Tibial artery (tissue), 4 donors: Measurements from ENCODE around the gene THSD4.
A peak's percentile ranks its signal among the peaks of the same experiment; 100 is the strongest.

Experiments
- DNase-seq, 2 donors: peaks; one replicate each; pipeline ENCODE4 v3.0.0-alpha.2; 2019
- H3K27ac ChIP-seq, 2 donors: fragments of 200-600 bp; sonication (generic) in 1 of 2; 1 replicate in 1 of 2; 2 replicates in 1 of 2; pipeline ENCODE4 v1.5.1; 2018 to 2019; ENCODE audit warnings: mild to moderate bottlenecking in 1 of 2
- H3K27me3 ChIP-seq, 2 donors: fragments of 200-600 bp; sonication (generic) in 1 of 2; one replicate each; pipeline versions ENCODE4 v1.5.1 to v1.6.0; 2016 to 2019
- H3K36me3 ChIP-seq, 3 donors: fragments of 200-600 bp; sonication (generic) in 2 of 3; one replicate each; pipeline ENCODE4 v1.5.1; 2016 to 2019; ENCODE audit warnings: mild to moderate bottlenecking in 2 of 3
- H3K4me1 ChIP-seq, 4 donors: fragments of 200-600 bp; sonication (generic) in 2 of 4; 1 replicate in 3 of 4; 2 replicates in 1 of 4; pipeline ENCODE4 v1.5.1; 2016 to 2019
- H3K4me3 ChIP-seq, 2 donors: fragments of 200-600 bp; sonication (generic) in 1 of 2; 1 replicate in 1 of 2; 2 replicates in 1 of 2; pipeline ENCODE4 v1.5.1; 2018 to 2019; ENCODE audit warnings: mild to moderate bottlenecking in 2 of 2
- H3K9me3 ChIP-seq, 3 donors: fragments of 200-600 bp; sonication (generic) in 1 of 3; one replicate each; pipeline ENCODE4 v1.5.1; 2016 to 2019
- intact Hi-C: fragments of 100-400 bp; cut with DNase I; formaldehyde crosslinking; loops from one replicate; pipeline ENCODE4 v1.15.0; 2023; ENCODE audit warnings: low total_unique reads
- TF ChIP-seq, protein P1 (sequence below), 2 experiments: fragments of 200-600 bp in 1 of 2; fragments of 450-650 bp in 1 of 2; IDR thresholded peaks; one replicate each; pipeline ENCODE4 v1.5.1; 2017 to 2019; ENCODE audit warnings: antibody characterized with exemption in 2 of 2, mild to moderate bottlenecking in 1 of 2, moderate library complexity in 1 of 2

THSD4 gene

DNA sequence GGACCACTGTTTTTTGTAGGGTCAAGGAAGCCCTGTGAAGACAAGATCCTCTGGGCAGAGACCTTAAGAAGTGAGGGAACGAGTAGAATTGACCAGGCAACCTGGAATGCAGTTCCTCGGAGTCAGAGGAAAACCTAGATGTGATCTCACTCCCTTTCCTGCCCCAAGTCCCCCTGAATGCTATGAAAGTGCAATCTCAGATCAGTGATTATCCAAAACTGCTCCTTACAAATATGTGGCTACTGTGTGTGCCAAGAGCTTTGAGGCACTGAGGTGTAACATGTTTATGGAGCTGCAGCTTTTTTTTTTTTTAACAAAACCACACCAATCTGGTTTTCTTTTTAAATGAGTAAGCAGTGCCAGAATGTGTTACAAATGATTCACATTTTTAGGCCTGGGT, 35.8 kb downstream of the THSD4 start:
- peaks cover 0 to 10% (median 0%) of the 10 kb centered on the region in 3 donors for H3K36me3 ChIP-seq
- H3K27ac ChIP-seq = peak overlapping the region in 1 of 2 donors; percentile 33
- no peaks in the 10 kb centered on the region for H3K9me3 ChIP-seq
- no peaks in the 10 kb centered on the region for H3K27me3 ChIP-seq
- DNase-seq = no peak
- intact Hi-C loops = no loop called here
- H3K4me1 ChIP-seq = peaks cover 0 to 31% (median 22%) of the 10 kb centered on the region in 4 donors
- H3K4me3 ChIP-seq = no peak overlapping the region
- TF ChIP-seq, protein P1, sequence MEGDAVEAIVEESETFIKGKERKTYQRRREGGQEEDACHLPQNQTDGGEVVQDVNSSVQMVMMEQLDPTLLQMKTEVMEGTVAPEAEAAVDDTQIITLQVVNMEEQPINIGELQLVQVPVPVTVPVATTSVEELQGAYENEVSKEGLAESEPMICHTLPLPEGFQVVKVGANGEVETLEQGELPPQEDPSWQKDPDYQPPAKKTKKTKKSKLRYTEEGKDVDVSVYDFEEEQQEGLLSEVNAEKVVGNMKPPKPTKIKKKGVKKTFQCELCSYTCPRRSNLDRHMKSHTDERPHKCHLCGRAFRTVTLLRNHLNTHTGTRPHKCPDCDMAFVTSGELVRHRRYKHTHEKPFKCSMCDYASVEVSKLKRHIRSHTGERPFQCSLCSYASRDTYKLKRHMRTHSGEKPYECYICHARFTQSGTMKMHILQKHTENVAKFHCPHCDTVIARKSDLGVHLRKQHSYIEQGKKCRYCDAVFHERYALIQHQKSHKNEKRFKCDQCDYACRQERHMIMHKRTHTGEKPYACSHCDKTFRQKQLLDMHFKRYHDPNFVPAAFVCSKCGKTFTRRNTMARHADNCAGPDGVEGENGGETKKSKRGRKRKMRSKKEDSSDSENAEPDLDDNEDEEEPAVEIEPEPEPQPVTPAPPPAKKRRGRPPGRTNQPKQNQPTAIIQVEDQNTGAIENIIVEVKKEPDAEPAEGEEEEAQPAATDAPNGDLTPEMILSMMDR (IDR thresholded peaks at IDR 0.05) = no peak

DNA sequence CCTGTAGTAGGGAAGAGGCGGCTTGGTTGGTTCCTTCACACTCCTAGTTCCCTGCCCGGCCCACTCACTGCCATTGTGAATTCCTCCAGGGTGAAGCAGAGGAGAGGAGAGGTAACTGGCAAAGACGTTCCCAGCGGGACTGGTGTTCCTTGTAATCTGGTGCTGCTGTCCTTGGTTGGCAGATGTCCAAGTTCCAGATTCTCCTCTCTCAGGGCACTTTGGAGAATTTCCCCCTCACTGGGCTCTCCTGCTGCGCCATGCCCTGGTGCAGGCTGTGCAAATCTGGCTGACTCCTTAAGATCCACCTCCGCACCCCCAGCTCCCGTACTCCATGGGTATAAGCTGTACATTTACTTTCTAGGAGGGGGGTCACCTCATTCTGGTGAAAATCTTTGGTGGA, 37.3 kb downstream of the THSD4 start:
- H3K9me3 ChIP-seq = no peaks in the 10 kb centered on the region
- H3K36me3 ChIP-seq = peaks cover 0 to 10% (median 0%) of the 10 kb centered on the region in 3 donors
- no peak for DNase-seq
- TF ChIP-seq, protein P1 (IDR thresholded peaks at IDR 0.05) = no peak
- H3K27ac ChIP-seq = no peak overlapping the region
- peaks cover 0 to 29% (median 22%) of the 10 kb centered on the region in 4 donors for H3K4me1 ChIP-seq
- intact Hi-C loops = no loop called here
- no peak overlapping the region for H3K4me3 ChIP-seq
- H3K27me3 ChIP-seq = no peaks in the 10 kb centered on the region

DNA sequence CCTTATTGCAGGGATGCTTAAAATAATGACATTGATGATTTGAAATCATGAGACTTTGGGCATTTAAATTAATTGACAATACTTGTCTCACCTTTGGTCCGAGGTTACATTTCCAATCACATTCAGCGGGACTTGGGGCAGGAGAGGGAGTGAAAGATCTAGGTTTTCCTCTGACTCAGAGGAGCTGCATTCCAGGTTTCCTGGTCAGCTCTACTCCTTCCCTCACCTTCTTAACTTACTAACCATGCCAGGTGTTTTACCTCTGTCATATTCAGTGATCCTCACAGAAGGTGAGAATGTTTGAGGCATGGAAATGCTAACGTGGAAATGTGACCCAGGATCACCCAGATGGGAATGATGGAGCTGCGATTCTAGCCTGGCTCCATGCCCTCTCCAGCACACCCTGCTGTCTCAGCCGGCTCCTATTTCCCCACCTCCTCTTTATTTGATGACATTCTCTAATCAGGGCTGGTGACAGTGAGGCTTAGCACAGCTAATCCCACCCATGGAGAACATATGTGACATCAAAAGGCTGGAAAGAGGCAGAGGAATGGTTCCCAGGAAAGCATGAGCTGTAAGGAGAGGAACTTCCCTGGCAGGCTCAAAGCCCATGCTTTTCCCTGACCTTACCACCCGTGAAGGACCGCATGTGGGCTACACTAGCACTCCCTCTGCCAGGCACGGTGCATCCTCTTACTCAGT, 38.7 kb downstream of the THSD4 start:
- H3K4me1 ChIP-seq = peaks cover 0 to 26% (median 21%) of the 10 kb centered on the region in 4 donors
- DNase-seq = no peak
- intact Hi-C loops = no loop called here
- H3K27me3 ChIP-seq = no peaks in the 10 kb centered on the region
- peaks cover 0 to 10% (median 0%) of the 10 kb centered on the region in 3 donors for H3K36me3 ChIP-seq
- H3K9me3 ChIP-seq = no peaks in the 10 kb centered on the region
- H3K27ac ChIP-seq = no peak overlapping the region
- TF ChIP-seq, protein P1 (IDR thresholded peaks at IDR 0.05) = no peak
- H3K4me3 ChIP-seq = no peak overlapping the region

DNA sequence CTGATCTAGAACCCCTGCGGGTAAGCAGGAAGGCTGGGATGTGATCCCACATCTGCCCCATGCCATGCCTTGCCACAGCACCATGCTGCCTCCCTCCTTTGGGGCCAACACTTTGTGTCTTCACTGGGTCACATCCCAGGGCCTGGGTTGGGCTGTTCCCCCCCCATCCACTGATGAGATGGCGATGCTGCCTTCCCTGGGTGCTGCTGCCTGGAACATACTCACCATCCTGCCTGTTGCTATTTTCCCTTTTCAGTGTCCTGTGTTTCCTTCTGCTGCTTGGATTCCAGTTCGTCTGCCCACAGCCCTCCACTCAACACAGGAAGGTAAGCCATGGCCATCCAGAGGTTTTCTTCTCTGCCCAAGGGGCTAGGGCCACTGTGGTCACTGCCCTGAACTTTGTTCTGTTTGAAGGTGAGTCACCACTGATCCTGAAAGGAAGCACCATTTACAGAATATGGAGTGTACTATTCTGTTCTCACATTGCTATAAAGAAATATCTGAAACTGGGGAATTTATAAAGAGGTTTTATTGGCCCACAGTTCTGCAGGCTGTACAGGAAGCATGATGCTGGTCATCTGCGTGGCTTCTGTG, 39.4 kb downstream of the THSD4 start:
- no peak overlapping the region for H3K27ac ChIP-seq
- no peaks in the 10 kb centered on the region for H3K27me3 ChIP-seq
- H3K36me3 ChIP-seq = peaks cover 0 to 10% (median 0%) of the 10 kb centered on the region in 3 donors
- H3K4me3 ChIP-seq = no peak overlapping the region
- TF ChIP-seq, protein P1 (IDR thresholded peaks at IDR 0.05) = no peak
- DNase-seq = no peak
- H3K9me3 ChIP-seq = no peaks in the 10 kb centered on the region
- intact Hi-C loops = no loop called here
- H3K4me1 ChIP-seq = peaks cover 0 to 19% (median 14%) of the 10 kb centered on the region in 4 donors

DNA sequence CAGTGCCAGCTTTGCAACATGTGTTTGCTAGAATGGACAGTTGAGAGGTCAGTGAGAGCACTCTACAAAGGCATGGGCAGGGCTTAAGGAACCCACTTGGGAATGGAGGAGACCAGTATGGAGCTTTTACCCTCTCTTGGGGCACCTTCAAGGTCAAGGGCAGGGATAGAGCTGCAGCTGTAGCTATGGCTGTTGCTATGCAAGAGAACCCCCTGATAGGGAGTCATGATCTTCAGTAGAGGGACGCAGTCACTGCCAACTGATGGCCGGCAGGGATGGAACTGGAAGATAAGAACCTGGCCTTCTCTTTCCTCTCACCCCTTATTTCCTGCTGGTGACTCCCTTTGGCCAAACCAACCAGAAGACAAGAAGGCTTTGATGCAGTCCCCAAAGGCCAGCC, 40.3 kb downstream of the THSD4 start:
- Histone ChIP-seq H3K4me3 (no peak overlapping the region), H3K27me3 (no peaks in the 10 kb centered on the region), H3K27ac (no peak overlapping the region), H3K9me3 (no peaks in the 10 kb centered on the region), H3K4me1 (peaks cover 0 to 11% (median 8%) of the 10 kb centered on the region in 4 donors), H3K36me3 (peaks cover 0 to 10% (median 0%) of the 10 kb centered on the region in 3 donors)
- intact Hi-C loops = no loop called here
- TF ChIP-seq, protein P1 (IDR thresholded peaks at IDR 0.05) = no peak
- DNase-seq = no peak
